Right lobe of liver (tissue), 6 donors: Measurements from ENCODE around the gene PDZRN3. TPM values are rescaled to one million over a fixed set of nuclear protein-coding genes. Genes with fewer than 3 reads are reported as not detected.

Source experiments
- ATAC-seq, 4 donors: fragments of 200-7000 bp; cut with Tn5 transposase; one replicate each; pipeline ENCODE4 v1.9.1; 2020; ENCODE audit warnings: mild to moderate bottlenecking in 4 of 4, moderate library complexity in 4 of 4
- DNase-seq, 3 donors: peaks; one replicate each; pipeline ENCODE4 v3.0.0-alpha.2; 2020
- H3K27ac ChIP-seq, 3 donors: fragments of 200-600 bp; one replicate each; pipeline ENCODE4 v1.8.0; 2022
- H3K27me3 ChIP-seq, 2 donors: fragments of 200-600 bp; one replicate each; pipeline ENCODE4 v1.8.0; 2022
- H3K36me3 ChIP-seq, 4 donors: fragments of 200-600 bp; sonication (generic) in 1 of 4; one replicate each; pipeline versions ENCODE4 v1.5.1 to v1.8.0; 2017 to 2022; ENCODE audit warnings: control low read depth in 1 of 4
- H3K4me1 ChIP-seq, 4 donors: fragments of 200-600 bp; sonication (generic) in 1 of 4; one replicate each; pipeline versions ENCODE4 v1.5.1 to v1.8.0; 2017 to 2022; ENCODE audit warnings: control low read depth in 1 of 4
- H3K4me3 ChIP-seq, 3 donors: fragments of 200-600 bp; one replicate each; pipeline ENCODE4 v1.8.0; 2022
- H3K9me3 ChIP-seq, 4 donors: fragments of 200-600 bp; sonication (generic) in 1 of 4; one replicate each; pipeline versions ENCODE4 v1.5.1 to v1.8.0; 2017 to 2022; ENCODE audit warnings: control low read depth in 1 of 4
- CTCF ChIP-seq, 4 donors: fragments of 200-600 bp in 3 of 4; fragments of 450-650 bp in 1 of 4; IDR thresholded peaks; one replicate each; pipeline versions ENCODE4 v1.5.1 to v1.8.0; 2016 to 2022; ENCODE audit warnings: antibody characterized with exemption in 4 of 4, mild to moderate bottlenecking in 2 of 4
- POLR2A ChIP-seq: fragments of 450-650 bp; IDR thresholded peaks from one replicate; pipeline ENCODE4 v1.6.1; 2017; ENCODE audit warnings: antibody characterized with exemption, mild to moderate bottlenecking
- whole genome bisulfite sequencing: methylation state at CpG from one replicate; pipeline ENCODE4 v1.1.6; 2018; ENCODE audit warnings: low coverage, low lambda C conversion rate; ENCODE audit not compliant: insufficient coverage; ENCODE audit errors: missing lambda C conversion rate; 5-methylcytosine and 5-hydroxymethylcytosine counted together
- intact Hi-C, 2 donors: fragments of 100-400 bp; cut with DNase I; formaldehyde crosslinking; loops; one replicate each; pipeline versions ENCODE4 v1.11.2 to v1.14.1; 2022
- total RNA-seq, 6 experiments: library from RNA; depleted of rRNA in 2 of 6; stranded (reverse); fragments of >200 nt in 2 of 6; fragmentation: NEBNext Ultra II Directional in 3 of 6; extraction: Animal tissue kit (Norgen Biotek cat#: 25700) in 3 of 6; gene quantifications; one replicate each; pipeline versions ENCODE4 v1.1.0 to v1.2.4, GENCODE V29; 2016 to 2023
- donor health status: DM: no; HTN: yes; CAD: no.
- donor health status: DM: no; HTN: no; CAD: no.
- donor health status: DM: no; HTN: no; CAD: no.
- donor health status: DM: no; HTN: yes; CAD: no.
- donor health status: DM: no; HTN: yes; CAD: no.

Gene PDZRN3
- total RNA-seq, 6 experiments from 2014 or later: 0.33 to 2.0 (median 1.1) TPM

- no peak overlapping the region for H3K4me3 ChIP-seq
- no peaks in the 10 kb centered on the region for H3K27me3 ChIP-seq
- H3K27ac ChIP-seq: no peak overlapping the region
- intact Hi-C loops: no loop called here
- 67% methylated on average over 1 of the region's 1 CpG for WGBS
- H3K9me3 ChIP-seq: no peaks in the 10 kb centered on the region
- no peak for TF ChIP-seq POLR2A
- TF ChIP-seq CTCF (IDR thresholded peaks at IDR 0.05): no peak
- no peaks in the 10 kb centered on the region for H3K36me3 ChIP-seq
- ATAC-seq (no peak), DNase-seq (no peak)
- H3K4me1 ChIP-seq: no peaks in the 10 kb centered on the region
These were observed 150.1 kb downstream of the PDZRN3 start for GRCh38 chr3:73474619-73475018.

- no peak for TF ChIP-seq CTCF (IDR thresholded peaks at IDR 0.05)
- no peak for TF ChIP-seq POLR2A
- no peaks in the 10 kb centered on the region for H3K27me3 ChIP-seq
- H3K4me3 ChIP-seq: no peak overlapping the region
- H3K27ac ChIP-seq: no peak overlapping the region
- intact Hi-C loops: no loop called here
- no peak for ATAC-seq
- no peaks in the 10 kb centered on the region for H3K9me3 ChIP-seq
- 56% methylated on average over 4 of the region's 4 CpGs for WGBS
- H3K36me3 ChIP-seq: no peaks in the 10 kb centered on the region
- DNase-seq: no peak
- no peaks in the 10 kb centered on the region for H3K4me1 ChIP-seq
These were observed 150.8 kb downstream of the PDZRN3 start for GRCh38 chr3:73473898-73474416.

- Histone ChIP-seq H3K4me1 (no peaks in the 10 kb centered on the region), H3K9me3 (no peaks in the 10 kb centered on the region), H3K27me3 (no peaks in the 10 kb centered on the region), H3K36me3 (no peaks in the 10 kb centered on the region), H3K4me3 (no peak overlapping the region), H3K27ac (no peak overlapping the region)
- intact Hi-C loops: no loop called here
- WGBS: 57% methylated on average over 4 of the region's 5 CpGs
- TF ChIP-seq CTCF (IDR thresholded peaks at IDR 0.05) (no peak), POLR2A (no peak)
- no peak for ATAC-seq
- no peak for DNase-seq
These were observed 151.4 kb downstream of the PDZRN3 start for GRCh38 chr3:73473181-73473897.

- ATAC-seq (no peak), DNase-seq (no peak)
- WGBS: 47% methylated on average over 8 of the region's 8 CpGs
- Histone ChIP-seq H3K27ac (no peak overlapping the region), H3K27me3 (no peaks in the 10 kb centered on the region), H3K4me1 (no peaks in the 10 kb centered on the region), H3K9me3 (no peaks in the 10 kb centered on the region), H3K4me3 (no peak overlapping the region), H3K36me3 (no peaks in the 10 kb centered on the region)
- TF ChIP-seq CTCF (IDR thresholded peaks at IDR 0.05) (no peak), POLR2A (no peak)
- intact Hi-C loops: no loop called here
These were observed 152.6 kb downstream of the PDZRN3 start for GRCh38 chr3:73471986-73472787.
